OCI-LY1 (cell line): Measurements from ENCODE around the gene HCN1.

ENCODE experiments used
- H2AFZ ChIP-seq: fragments of 200-600 bp; sonication (generic), shearing (Covaris generic); 2 replicates; pipeline ENCODE4 v1.6.0; 2014; ENCODE audit warnings: antibody characterized with exemption, mild to moderate bottlenecking, low read length
- H3F3A ChIP-seq: fragments of 200-600 bp; sonication (generic), shearing (Covaris generic); 2 replicates; pipeline ENCODE4 v1.6.0; 2014; ENCODE audit warnings: mild to moderate bottlenecking, antibody characterized with exemption, low read length, moderate library complexity; ENCODE audit not compliant: insufficient read depth
- H3K27ac ChIP-seq: fragments of 200-600 bp; sonication (generic); 2 replicates; pipeline ENCODE4 v1.5.1; 2014; ENCODE audit warnings: low read length, mixed run types, mild to moderate bottlenecking, low read depth; ENCODE audit not compliant: poor library complexity, severe bottlenecking
- H3K27me3 ChIP-seq: fragments of 200-600 bp; sonication (generic); 2 replicates; pipeline ENCODE4 v1.6.0; 2014; ENCODE audit warnings: antibody characterized with exemption, mild to moderate bottlenecking, low read length, moderate library complexity; ENCODE audit not compliant: insufficient read depth
- H3K36me3 ChIP-seq: fragments of 200-600 bp; sonication (generic); 2 replicates; pipeline ENCODE4 v1.6.1; 2014; ENCODE audit warnings: mild to moderate bottlenecking, antibody characterized with exemption, low read length, moderate library complexity, mixed read lengths; ENCODE audit not compliant: insufficient read depth
- H3K4me1 ChIP-seq: fragments of 200-600 bp; sonication (generic); 2 replicates; pipeline ENCODE4 v1.5.1; 2014; ENCODE audit warnings: mild to moderate bottlenecking, low read length, moderate library complexity; ENCODE audit not compliant: insufficient read depth, severe bottlenecking
- H3K4me2 ChIP-seq: fragments of 200-600 bp; sonication (generic), shearing (Covaris generic); 2 replicates; pipeline ENCODE4 v1.6.1; 2014; ENCODE audit warnings: low read length
- H3K4me3 ChIP-seq: fragments of 200-600 bp; sonication (generic); 2 replicates; pipeline ENCODE4 v1.5.1; 2014; ENCODE audit warnings: low read length, low read depth, mild to moderate bottlenecking, mixed read lengths; ENCODE audit not compliant: poor library complexity, severe bottlenecking
- H3K79me2 ChIP-seq: fragments of 200-600 bp; shearing (Covaris generic); 2 replicates; pipeline ENCODE4 v1.6.1; 2016; ENCODE audit warnings: mixed run types, low read length, mixed read lengths; ENCODE audit not compliant: insufficient read depth
- H3K9ac ChIP-seq: fragments of 200-600 bp; sonication (generic), shearing (Covaris generic); 2 replicates; pipeline ENCODE4 v1.6.1; 2014; ENCODE audit warnings: mild to moderate bottlenecking, low read length, mixed read lengths
- H3K9me2 ChIP-seq: fragments of 200-600 bp; sonication (generic), shearing (Covaris generic); 2 replicates; pipeline ENCODE4 v1.6.1; 2014; ENCODE audit warnings: low read depth, mild to moderate bottlenecking, low read length, mixed read lengths
- H3K9me3 ChIP-seq: fragments of 200-600 bp; shearing (Covaris generic); 2 replicates; pipeline ENCODE4 v1.6.1; 2014; ENCODE audit warnings: low read length, mixed read lengths
- H4K20me1 ChIP-seq: fragments of 200-600 bp; sonication (generic), shearing (Covaris generic); 2 replicates; pipeline ENCODE4 v1.6.0; 2016; ENCODE audit warnings: mild to moderate bottlenecking, low read length; ENCODE audit not compliant: insufficient read depth
- EZH2 ChIP-seq: fragments of 200-600 bp; sonication (generic), shearing (Covaris generic); IDR thresholded peaks from 2 replicates; pipeline ENCODE4 v1.8.0; 2017; ENCODE audit warnings: borderline replicate concordance, mixed run types, mild to moderate bottlenecking, antibody characterized with exemption, low read length, moderate library complexity, mixed read lengths
- TF ChIP-seq, protein P1 (sequence below): fragments of 200-600 bp; sonication (generic), shearing (Covaris generic); IDR thresholded peaks from 2 replicates; pipeline ENCODE4 v1.5.1; 2017; ENCODE audit warnings: mild to moderate bottlenecking, antibody characterized with exemption, low read length, moderate library complexity, mixed read lengths

HCN1 gene

DNA sequence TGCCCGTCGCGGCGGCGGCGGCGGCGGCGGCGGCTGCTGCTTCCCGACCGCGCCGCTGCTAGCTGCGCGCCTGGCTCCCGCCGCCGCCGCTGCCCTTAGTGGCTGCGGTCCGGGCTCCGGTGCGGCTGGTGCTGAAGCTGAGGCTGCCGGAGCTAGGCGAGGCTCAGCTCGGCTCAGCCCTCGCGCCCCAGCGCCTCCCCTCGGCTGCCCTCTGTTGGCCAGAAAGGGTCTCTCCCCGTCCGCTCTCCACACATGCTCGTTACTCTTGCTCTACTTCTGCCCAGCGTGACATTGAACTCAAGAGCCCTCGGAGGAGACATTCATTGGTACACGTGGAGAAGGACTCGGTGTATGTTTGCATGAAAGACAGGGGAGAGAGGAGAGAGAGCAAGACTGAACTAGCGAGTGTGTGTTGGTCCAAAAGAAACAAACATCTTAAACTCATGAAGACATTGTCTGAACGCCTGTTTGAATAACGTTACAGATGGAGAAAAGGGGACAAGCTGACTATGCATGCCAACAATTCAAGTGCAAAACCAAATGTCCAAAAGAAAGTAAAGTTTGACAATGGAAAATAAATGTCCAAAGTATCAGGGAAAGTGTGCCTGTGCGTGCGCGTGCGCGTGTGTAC is at the start of gene HCN1:
HCN1 (minus strand) TSS at position 175 of the 631 bp plus-strand sequence.
- H3K79me2 ChIP-seq: no peaks in the 10 kb centered on the region
- no peak within 1 kb of the TSS for H3K9ac ChIP-seq
- H3K27ac ChIP-seq: no peak within 1 kb of the TSS
- no peaks in the 10 kb centered on the region for H3K36me3 ChIP-seq
- H3K4me2 ChIP-seq: no peak within 1 kb of the TSS
- no peaks in the 10 kb centered on the region for H3K27me3 ChIP-seq
- H3K4me1 ChIP-seq: no peaks in the 10 kb centered on the region
- H2AFZ ChIP-seq: no peak within 1 kb of the TSS
- H3K9me3 ChIP-seq: no peaks in the 10 kb centered on the region
- no peaks in the 10 kb centered on the region for H4K20me1 ChIP-seq
- TF ChIP-seq, protein P1, sequence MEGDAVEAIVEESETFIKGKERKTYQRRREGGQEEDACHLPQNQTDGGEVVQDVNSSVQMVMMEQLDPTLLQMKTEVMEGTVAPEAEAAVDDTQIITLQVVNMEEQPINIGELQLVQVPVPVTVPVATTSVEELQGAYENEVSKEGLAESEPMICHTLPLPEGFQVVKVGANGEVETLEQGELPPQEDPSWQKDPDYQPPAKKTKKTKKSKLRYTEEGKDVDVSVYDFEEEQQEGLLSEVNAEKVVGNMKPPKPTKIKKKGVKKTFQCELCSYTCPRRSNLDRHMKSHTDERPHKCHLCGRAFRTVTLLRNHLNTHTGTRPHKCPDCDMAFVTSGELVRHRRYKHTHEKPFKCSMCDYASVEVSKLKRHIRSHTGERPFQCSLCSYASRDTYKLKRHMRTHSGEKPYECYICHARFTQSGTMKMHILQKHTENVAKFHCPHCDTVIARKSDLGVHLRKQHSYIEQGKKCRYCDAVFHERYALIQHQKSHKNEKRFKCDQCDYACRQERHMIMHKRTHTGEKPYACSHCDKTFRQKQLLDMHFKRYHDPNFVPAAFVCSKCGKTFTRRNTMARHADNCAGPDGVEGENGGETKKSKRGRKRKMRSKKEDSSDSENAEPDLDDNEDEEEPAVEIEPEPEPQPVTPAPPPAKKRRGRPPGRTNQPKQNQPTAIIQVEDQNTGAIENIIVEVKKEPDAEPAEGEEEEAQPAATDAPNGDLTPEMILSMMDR: no peak
- TF ChIP-seq EZH2: no peak
- H3F3A ChIP-seq: no peaks in the 10 kb centered on the region
- no peak within 1 kb of the TSS for H3K4me3 ChIP-seq
- H3K9me2 ChIP-seq: no peaks in the 10 kb centered on the region

DNA sequence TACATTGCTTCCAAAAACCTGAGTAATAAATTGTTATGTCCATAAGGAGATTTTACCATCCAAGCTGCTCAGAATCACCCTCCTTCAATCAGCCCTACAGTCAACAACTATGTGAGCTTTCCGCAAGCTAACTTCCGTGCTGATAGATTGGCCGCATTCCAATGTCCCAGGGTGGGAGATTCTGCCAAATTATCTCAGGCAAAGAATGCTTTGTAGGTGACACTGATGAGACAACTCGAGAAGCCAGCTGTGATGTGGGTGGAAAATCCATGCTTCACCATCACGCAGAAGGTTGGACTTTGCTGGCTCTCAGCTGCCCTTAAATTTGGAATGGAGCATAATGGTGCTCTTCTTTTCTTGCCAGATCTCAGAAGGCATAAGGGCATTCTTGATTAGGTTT is 44.9 kb upstream of the HCN1 start:
- no peaks in the 10 kb centered on the region for H3K4me1 ChIP-seq
- no peaks in the 10 kb centered on the region for H3K9me2 ChIP-seq
- H3K9me3 ChIP-seq: no peaks in the 10 kb centered on the region
- no peak overlapping the region for H3K9ac ChIP-seq
- H3F3A ChIP-seq: no peaks in the 10 kb centered on the region; the same call in 1 of the 2 replicates
- H3K27me3 ChIP-seq: no peaks in the 10 kb centered on the region
- no peak overlapping the region for H3K4me3 ChIP-seq
- TF ChIP-seq, protein P1: no peak
- no peak for TF ChIP-seq EZH2
- no peak overlapping the region for H2AFZ ChIP-seq
- H3K4me2 ChIP-seq: no peak overlapping the region
- no peaks in the 10 kb centered on the region for H3K36me3 ChIP-seq
- no peaks in the 10 kb centered on the region for H3K79me2 ChIP-seq
- no peak overlapping the region for H3K27ac ChIP-seq
- no peaks in the 10 kb centered on the region for H4K20me1 ChIP-seq

DNA sequence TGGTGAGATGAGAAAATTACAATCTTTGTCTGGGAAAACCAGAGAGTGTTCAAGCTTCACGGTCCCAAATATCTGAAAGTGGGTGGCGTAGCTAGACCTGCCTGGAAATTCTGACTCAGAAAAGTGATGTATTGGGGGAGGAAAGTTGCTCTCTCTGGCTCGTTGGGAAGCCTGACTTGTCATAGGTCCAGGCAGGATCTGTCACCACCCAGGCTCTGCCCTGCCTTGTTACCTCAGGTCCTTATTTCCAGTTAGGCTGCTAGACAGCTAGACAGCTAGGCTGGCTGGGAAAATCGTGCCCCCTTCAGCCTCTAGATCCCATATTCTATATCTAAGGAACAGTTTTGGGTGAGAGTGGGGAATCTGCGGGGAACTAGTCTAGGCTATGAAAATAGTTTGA is 41.0 kb upstream of the HCN1 start:
- Histone ChIP-seq H4K20me1 (no peaks in the 10 kb centered on the region), H3K79me2 (no peaks in the 10 kb centered on the region), H3K27me3 (no peaks in the 10 kb centered on the region), H3K9me3 (no peaks in the 10 kb centered on the region), H3K4me1 (no peaks in the 10 kb centered on the region), H3K9me2 (no peaks in the 10 kb centered on the region), H3K27ac (no peak overlapping the region), H3K36me3 (no peaks in the 10 kb centered on the region), H3K4me3 (no peak overlapping the region), H3K9ac (no peak overlapping the region), H3K4me2 (no peak overlapping the region), H3F3A (no peaks in the 10 kb centered on the region; the same call in 1 of the 2 replicates), H2AFZ (no peak overlapping the region)
- TF ChIP-seq, protein P1: no peak
- TF ChIP-seq EZH2: no peak
